Lower leg skin (tissue), 3 donors: ENCODE data around the gene CRKL.
A peak's percentile ranks its signal among the peaks of the same experiment; 100 is the strongest.

ENCODE experiments used
- POLR2A ChIP-seq, 2 donors: fragments of 450-650 bp; IDR thresholded peaks; one replicate each; pipeline ENCODE4 v1.6.1; 2016 to 2017; ENCODE audit warnings: antibody characterized with exemption in 2 of 2, mild to moderate bottlenecking in 1 of 2, moderate library complexity in 1 of 2
- TF ChIP-seq, protein P1 (sequence below), 3 donors: fragments of 450-650 bp; IDR thresholded peaks; one replicate each; pipeline ENCODE4 v1.5.1; 2016; ENCODE audit warnings: antibody characterized with exemption in 3 of 3, mild to moderate bottlenecking in 3 of 3, moderate library complexity in 2 of 3

DNA sequence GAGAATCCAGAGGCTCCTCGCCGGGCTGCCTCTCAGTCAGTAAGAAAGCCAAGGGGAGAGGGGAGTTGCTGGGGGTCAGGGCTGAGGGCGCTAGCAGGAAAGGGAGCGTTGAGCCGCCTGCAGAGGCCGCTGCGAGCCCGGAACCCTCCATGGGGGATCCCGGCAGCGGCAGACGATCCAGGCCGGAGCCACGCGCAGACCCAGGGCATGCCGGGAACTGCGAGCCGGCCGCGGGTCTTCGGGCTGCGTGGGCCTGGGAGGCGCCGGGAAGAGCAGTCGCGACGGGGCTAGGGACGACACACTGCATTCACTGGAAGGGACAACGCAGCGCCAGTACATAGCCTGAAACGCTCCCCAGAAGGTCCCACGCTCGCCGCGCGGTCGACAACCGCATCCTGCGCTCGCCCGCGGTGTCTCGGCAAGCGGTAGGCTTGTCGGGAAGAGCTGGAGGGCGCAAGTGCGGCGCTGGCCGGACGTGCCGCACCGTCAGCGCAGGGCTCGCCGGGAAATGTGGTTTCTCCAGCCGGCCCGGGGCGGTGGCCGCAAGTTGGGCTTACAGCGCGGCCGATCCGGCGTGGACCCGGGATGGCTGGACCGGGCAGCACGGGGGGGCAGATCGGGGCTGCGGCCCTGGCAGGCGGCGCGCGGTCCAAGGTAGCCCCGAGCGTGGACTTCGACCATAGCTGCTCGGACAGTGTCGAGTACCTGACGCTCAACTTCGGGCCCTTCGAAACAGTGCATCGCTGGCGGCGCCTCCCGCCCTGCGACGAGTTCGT lies 64.8 kb downstream of the CRKL start, which contains the start of gene LZTR1:
- TF ChIP-seq, protein P1, sequence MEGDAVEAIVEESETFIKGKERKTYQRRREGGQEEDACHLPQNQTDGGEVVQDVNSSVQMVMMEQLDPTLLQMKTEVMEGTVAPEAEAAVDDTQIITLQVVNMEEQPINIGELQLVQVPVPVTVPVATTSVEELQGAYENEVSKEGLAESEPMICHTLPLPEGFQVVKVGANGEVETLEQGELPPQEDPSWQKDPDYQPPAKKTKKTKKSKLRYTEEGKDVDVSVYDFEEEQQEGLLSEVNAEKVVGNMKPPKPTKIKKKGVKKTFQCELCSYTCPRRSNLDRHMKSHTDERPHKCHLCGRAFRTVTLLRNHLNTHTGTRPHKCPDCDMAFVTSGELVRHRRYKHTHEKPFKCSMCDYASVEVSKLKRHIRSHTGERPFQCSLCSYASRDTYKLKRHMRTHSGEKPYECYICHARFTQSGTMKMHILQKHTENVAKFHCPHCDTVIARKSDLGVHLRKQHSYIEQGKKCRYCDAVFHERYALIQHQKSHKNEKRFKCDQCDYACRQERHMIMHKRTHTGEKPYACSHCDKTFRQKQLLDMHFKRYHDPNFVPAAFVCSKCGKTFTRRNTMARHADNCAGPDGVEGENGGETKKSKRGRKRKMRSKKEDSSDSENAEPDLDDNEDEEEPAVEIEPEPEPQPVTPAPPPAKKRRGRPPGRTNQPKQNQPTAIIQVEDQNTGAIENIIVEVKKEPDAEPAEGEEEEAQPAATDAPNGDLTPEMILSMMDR (IDR thresholded peaks at IDR 0.05), result no peak
- TF ChIP-seq POLR2A (IDR thresholded peaks at IDR 0.05), result peak in 1 of 2 donors; percentile 62
